SK-N-SH (cell line): Measurements from ENCODE around the gene STK35. TPM values are rescaled to one million over a fixed set of nuclear protein-coding genes. Genes with fewer than 3 reads are reported as not detected.

ENCODE experiments used
- CTCF ChIA-PET: fragments of 300-600, 350-600 bp; formaldehyde crosslinking; extraction: SDS; loops from one replicate; lab custom pipeline; 2021; lab: Yijun Ruan, JAX
- POLR2A ChIA-PET: fragments of 350-600 bp; sonication (Branson Sonifier 250); formaldehyde crosslinking; extraction: SDS; loops from one replicate; lab custom pipeline; 2020; ENCODE audit warnings: antibody characterized with exemption, inconsistent platforms; lab: Yijun Ruan, JAX
- DNase-seq: peaks from one replicate; pipeline ENCODE4 v3.0.0; 2012
- H2AFZ ChIP-seq: fragments of 200-600 bp; sonication (generic); 2 replicates; pipeline ENCODE4 v1.8.1; 2016; ENCODE audit warnings: antibody characterized with exemption, mild to moderate bottlenecking, low read depth
- H3F3A ChIP-seq: fragments of 200-600 bp; sonication (generic); replicated peaks from 2 replicates; pipeline ENCODE3; 2016; ENCODE audit warnings: antibody characterized with exemption, mild to moderate bottlenecking; ENCODE audit not compliant: insufficient read depth
- H3K27ac ChIP-seq, 2 experiments: fragments of 200-500 bp in 1 of 2; fragments of 200-600 bp in 1 of 2; sonication (Bioruptor generic) in 1 of 2; sonication (generic), shearing (Covaris generic) in 1 of 2; 2 replicates each; pipeline versions ENCODE4 v1.5.1 to v1.6.1; 2014 to 2016; ENCODE audit warnings: low read depth in 2 of 2, inconsistent platforms in 1 of 2, low read length in 1 of 2, mild to moderate bottlenecking in 1 of 2, mixed read lengths in 1 of 2
- H3K27me3 ChIP-seq: fragments of 200-600 bp; sonication (generic), shearing (Covaris generic); 2 replicates; pipeline ENCODE4 v1.6.1; 2016; ENCODE audit warnings: mixed run types; ENCODE audit not compliant: insufficient read depth
- H3K36me3 ChIP-seq, 2 experiments: fragments of 200-500 bp in 1 of 2; fragments of 200-600 bp in 1 of 2; sonication (Bioruptor generic) in 1 of 2; sonication (generic) in 1 of 2; replicated peaks in 1 of 2; 2 replicates each; pipeline versions ENCODE3 to v1.5.1; 2014 to 2016; ENCODE audit warnings: low read length in 1 of 2, mild to moderate bottlenecking in 1 of 2; ENCODE audit not compliant: insufficient read depth in 2 of 2, control insufficient read depth in 1 of 2
- H3K4me1 ChIP-seq, 2 experiments: fragments of 200-500 bp in 1 of 2; fragments of 200-600 bp in 1 of 2; sonication (Bioruptor generic) in 1 of 2; sonication (generic), shearing (Covaris generic) in 1 of 2; 2 replicates each; pipeline versions ENCODE4 v1.5.1 to v1.6.1; 2014 to 2016; ENCODE audit warnings: low read depth in 1 of 2, low read length in 1 of 2, mixed run types in 1 of 2; ENCODE audit not compliant: insufficient read depth in 2 of 2, control insufficient read depth in 1 of 2
- H3K4me2 ChIP-seq: fragments of 200-600 bp; sonication (generic), shearing (Covaris generic); 2 replicates; pipeline ENCODE4 v1.6.1; 2017; ENCODE audit warnings: mixed run types
- H3K4me3 ChIP-seq, 2 experiments: fragments of 200-500 bp in 1 of 2; fragments of 200-600 bp in 1 of 2; sonication (Bioruptor generic) in 1 of 2; sonication (generic), shearing (Covaris generic) in 1 of 2; 2 replicates each; pipeline versions ENCODE4 v1.5.1 to v1.8.1; 2014 to 2016; ENCODE audit warnings: low read depth in 2 of 2, inconsistent platforms in 1 of 2, low read length in 1 of 2, mild to moderate bottlenecking in 1 of 2, mixed read lengths in 1 of 2, moderate library complexity in 1 of 2
- H3K79me2 ChIP-seq: fragments of 200-600 bp; sonication (generic); 2 replicates; pipeline ENCODE4 v1.8.1; 2017; ENCODE audit warnings: mild to moderate bottlenecking; ENCODE audit not compliant: insufficient read depth
- H3K9ac ChIP-seq: fragments of 200-600 bp; sonication (generic); 2 replicates; pipeline ENCODE4 v1.6.1; 2017; ENCODE audit warnings: mixed run types
- H3K9me2 ChIP-seq: fragments of 200-600 bp; sonication (generic); 2 replicates; pipeline ENCODE4 v1.6.1; 2017; ENCODE audit warnings: mixed run types
- H3K9me3 ChIP-seq: fragments of 200-600 bp; sonication (generic); 2 replicates; pipeline ENCODE4 v1.6.1; 2017; ENCODE audit warnings: mixed run types, mild to moderate bottlenecking, moderate library complexity
- H4K20me1 ChIP-seq: fragments of 200-600 bp; sonication (generic); 2 replicates; pipeline ENCODE4 v1.6.1; 2017; ENCODE audit warnings: mild to moderate bottlenecking, mixed run types; ENCODE audit not compliant: insufficient read depth
- CTCF ChIP-seq: fragments of 200-600 bp; sonication (generic); IDR thresholded peaks from 2 replicates; pipeline ENCODE4 v1.6.1; 2017; ENCODE audit warnings: antibody characterized with exemption, mild to moderate bottlenecking, moderate library complexity
- ELF1 ChIP-seq: IDR thresholded peaks from 2 replicates; pipeline ENCODE4 v1.4.0; 2012
- FOSL2 ChIP-seq: IDR thresholded peaks from 2 replicates; pipeline ENCODE4 v1.4.0; 2012; ENCODE audit warnings: low read depth, mild to moderate bottlenecking, moderate library complexity, borderline replicate concordance
- FOXJ3 ChIP-seq: sonication (generic); formaldehyde crosslinking; IDR thresholded peaks from 2 replicates; pipeline ENCODE4 v1.5.1; 2020; ENCODE audit warnings: mild to moderate bottlenecking, missing genetic modification reagents
- FOXM1 ChIP-seq: IDR thresholded peaks from 2 replicates; pipeline ENCODE4 v1.4.0; 2012; ENCODE audit warnings: low read depth, mild to moderate bottlenecking
- GABPA ChIP-seq: IDR thresholded peaks from 2 replicates; pipeline ENCODE4 v1.4.0; 2012; ENCODE audit warnings: low read depth, mild to moderate bottlenecking
- MAX ChIP-seq: IDR thresholded peaks from 2 replicates; pipeline ENCODE4 v1.4.0; 2012; ENCODE audit warnings: low read depth
- NRF1 ChIP-seq: IDR thresholded peaks from 2 replicates; pipeline ENCODE4 v1.6.1; 2012; ENCODE audit warnings: low read depth, mild to moderate bottlenecking, low read length
- RCOR1 ChIP-seq: fragments of 150-350 bp; IDR thresholded peaks from 2 replicates; pipeline ENCODE4 v1.6.1; 2017; ENCODE audit warnings: antibody characterized with exemption, low read length
- RFX5 ChIP-seq: IDR thresholded peaks from 2 replicates; pipeline ENCODE4 v1.6.1; 2012; ENCODE audit warnings: mild to moderate bottlenecking, improper control_type of control experiment, low read length
- SIN3A ChIP-seq: IDR thresholded peaks from 2 replicates; pipeline ENCODE4 v1.6.1; 2012; ENCODE audit warnings: low read depth, mild to moderate bottlenecking, low read length, moderate library complexity, borderline replicate concordance
- SMC3 ChIP-seq: IDR thresholded peaks from 2 replicates; pipeline ENCODE4 v1.6.1; 2012; ENCODE audit warnings: low read depth, low read length, improper control_type of control experiment
- TCF12 ChIP-seq: IDR thresholded peaks from 2 replicates; pipeline ENCODE4 v1.4.0; 2012
- USF1 ChIP-seq: IDR thresholded peaks from 2 replicates; pipeline ENCODE4 v1.4.0; 2012; ENCODE audit warnings: low read depth, borderline replicate concordance
- YY1 ChIP-seq: IDR thresholded peaks from 2 replicates; pipeline ENCODE4 v1.4.0; 2012; ENCODE audit warnings: low read depth, mild to moderate bottlenecking
- ZBTB33 ChIP-seq: IDR thresholded peaks from 2 replicates; pipeline ENCODE4 v1.4.0; 2012; ENCODE audit warnings: low read depth, borderline replicate concordance
- WGBS: methylation state at CpG from one replicate; pipeline ENCODE4 v1.1.6; 2017; ENCODE audit warnings: low lambda C conversion rate; 5-methylcytosine and 5-hydroxymethylcytosine counted together
- polyA plus RNA-seq, 3 experiments: library from polyadenylated mRNA; depleted of rRNA; stranded (reverse); fragments of >200 nt; gene quantifications; 2 replicates each; pipeline ENCODE4 v1.2.3, GENCODE V29; 2012
- TF ChIP-seq, protein P1 (sequence below): IDR thresholded peaks from 2 replicates; pipeline ENCODE4; 2012
- TF ChIP-seq, protein P2 (sequence below): IDR thresholded peaks from 2 replicates; pipeline ENCODE4 v1.6.1; 2012; ENCODE audit warnings: mild to moderate bottlenecking, low read depth, low read length, moderate library complexity

STK35 gene
- polyA plus RNA-seq, 1 of the 3 experiments (the other 2 are of a cell fraction): 6.7 TPM

DNA sequence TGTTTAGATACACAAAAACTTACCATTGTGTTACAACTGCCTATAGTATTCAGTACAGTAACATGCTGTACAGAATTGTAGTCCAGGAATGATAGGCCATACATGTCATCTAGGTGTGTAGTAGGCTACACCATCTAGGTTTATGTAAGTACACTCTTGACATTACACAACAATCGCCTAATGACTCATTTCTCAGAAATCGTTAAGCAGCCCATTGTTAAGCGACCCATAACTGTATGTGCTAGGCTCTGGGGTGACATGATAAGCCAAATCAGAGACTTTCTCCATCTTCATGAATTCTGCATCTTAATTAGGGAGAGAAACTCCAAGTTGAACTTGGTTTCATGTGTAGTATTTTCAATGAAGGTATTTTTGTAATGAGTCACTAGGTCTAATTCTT is 17.2 kb downstream of the STK35 start:
- Histone ChIP-seq H3K4me1 (peaks cover 0 to 2% of the 10 kb centered on the region in 2 experiments; a peak in 2 of 4 replicates), H3K79me2 (peaks cover 99% of the 10 kb centered on the region), H3K4me3 (no peak overlapping the region), H3F3A (no peaks in the 10 kb centered on the region), H3K9me3 (no peaks in the 10 kb centered on the region), H3K36me3 (peaks cover 17 to 34% of the 10 kb centered on the region in 2 experiments), H3K9ac (no peak overlapping the region), H3K9me2 (no peaks in the 10 kb centered on the region), H2AFZ (no peak overlapping the region), H3K27me3 (no peaks in the 10 kb centered on the region), H3K27ac (no peak overlapping the region), H3K4me2 (no peak overlapping the region), H4K20me1 (peaks cover 56% of the 10 kb centered on the region)
- CTCF ChIA-PET: interaction anchor here (1.6 kb wide), 1 partner anchor 15 kb away, joined by 3 read pairs; no protein-coding TSS in a partner anchor
- no peak for DNase-seq
- 93% methylated on average over 3 of the region's 3 CpGs for WGBS
- POLR2A ChIA-PET: no interaction called here
- TF ChIP-seq YY1: no peak
- TF ChIP-seq, protein P1, sequence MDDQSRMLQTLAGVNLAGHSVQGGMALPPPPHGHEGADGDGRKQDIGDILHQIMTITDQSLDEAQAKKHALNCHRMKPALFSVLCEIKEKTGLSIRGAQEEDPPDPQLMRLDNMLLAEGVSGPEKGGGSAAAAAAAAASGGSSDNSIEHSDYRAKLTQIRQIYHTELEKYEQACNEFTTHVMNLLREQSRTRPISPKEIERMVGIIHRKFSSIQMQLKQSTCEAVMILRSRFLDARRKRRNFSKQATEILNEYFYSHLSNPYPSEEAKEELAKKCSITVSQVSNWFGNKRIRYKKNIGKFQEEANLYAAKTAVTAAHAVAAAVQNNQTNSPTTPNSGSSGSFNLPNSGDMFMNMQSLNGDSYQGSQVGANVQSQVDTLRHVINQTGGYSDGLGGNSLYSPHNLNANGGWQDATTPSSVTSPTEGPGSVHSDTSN: no peak

DNA sequence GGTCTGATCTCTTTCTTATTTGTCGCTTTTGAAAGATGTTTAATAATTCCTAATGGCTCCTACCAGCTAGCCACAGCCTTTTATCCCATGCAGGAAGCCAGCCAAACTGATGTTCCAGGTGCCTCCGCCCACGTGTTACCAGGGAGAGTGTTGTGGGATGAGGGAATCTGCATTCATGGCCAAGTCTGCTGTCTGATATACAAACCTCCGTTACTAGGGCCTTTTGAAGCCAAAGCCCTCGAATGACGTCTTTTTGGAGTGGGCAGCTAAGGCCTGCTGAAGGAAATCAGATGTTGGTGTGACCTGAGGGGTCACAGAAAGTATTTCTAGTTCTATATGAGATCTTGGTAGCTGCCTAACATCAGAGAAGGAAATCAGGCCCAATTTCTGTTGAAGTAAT is 21.3 kb downstream of the STK35 start:
- POLR2A ChIA-PET: no interaction called here
- Histone ChIP-seq H3K79me2 (peaks cover 98% of the 10 kb centered on the region), H3K9ac (no peak overlapping the region), H3F3A (no peaks in the 10 kb centered on the region), H3K27ac (no peak overlapping the region), H3K27me3 (no peaks in the 10 kb centered on the region), H3K4me2 (no peak overlapping the region), H3K36me3 (peaks cover 3 to 24% of the 10 kb centered on the region in 2 experiments), H3K4me1 (peaks cover 0 to 13% of the 10 kb centered on the region in 2 experiments; a peak in 1 of 4 replicates), H3K9me3 (no peaks in the 10 kb centered on the region), H4K20me1 (peaks cover 67% of the 10 kb centered on the region), H3K4me3 (no peak overlapping the region), H2AFZ (no peak overlapping the region), H3K9me2 (no peaks in the 10 kb centered on the region)
- no peak for DNase-seq
- CTCF ChIA-PET: interaction anchor here (0.6 to 2.1 kb wide), 3 partner anchors 9 to 49 kb away, joined by 3 to 9 read pairs (median 3); no protein-coding TSS in a partner anchor
- WGBS: 97% methylated on average over 6 of the region's 6 CpGs
- no peak for TF ChIP-seq SMC3
- TF ChIP-seq GABPA: no peak
- TF ChIP-seq, protein P2, sequence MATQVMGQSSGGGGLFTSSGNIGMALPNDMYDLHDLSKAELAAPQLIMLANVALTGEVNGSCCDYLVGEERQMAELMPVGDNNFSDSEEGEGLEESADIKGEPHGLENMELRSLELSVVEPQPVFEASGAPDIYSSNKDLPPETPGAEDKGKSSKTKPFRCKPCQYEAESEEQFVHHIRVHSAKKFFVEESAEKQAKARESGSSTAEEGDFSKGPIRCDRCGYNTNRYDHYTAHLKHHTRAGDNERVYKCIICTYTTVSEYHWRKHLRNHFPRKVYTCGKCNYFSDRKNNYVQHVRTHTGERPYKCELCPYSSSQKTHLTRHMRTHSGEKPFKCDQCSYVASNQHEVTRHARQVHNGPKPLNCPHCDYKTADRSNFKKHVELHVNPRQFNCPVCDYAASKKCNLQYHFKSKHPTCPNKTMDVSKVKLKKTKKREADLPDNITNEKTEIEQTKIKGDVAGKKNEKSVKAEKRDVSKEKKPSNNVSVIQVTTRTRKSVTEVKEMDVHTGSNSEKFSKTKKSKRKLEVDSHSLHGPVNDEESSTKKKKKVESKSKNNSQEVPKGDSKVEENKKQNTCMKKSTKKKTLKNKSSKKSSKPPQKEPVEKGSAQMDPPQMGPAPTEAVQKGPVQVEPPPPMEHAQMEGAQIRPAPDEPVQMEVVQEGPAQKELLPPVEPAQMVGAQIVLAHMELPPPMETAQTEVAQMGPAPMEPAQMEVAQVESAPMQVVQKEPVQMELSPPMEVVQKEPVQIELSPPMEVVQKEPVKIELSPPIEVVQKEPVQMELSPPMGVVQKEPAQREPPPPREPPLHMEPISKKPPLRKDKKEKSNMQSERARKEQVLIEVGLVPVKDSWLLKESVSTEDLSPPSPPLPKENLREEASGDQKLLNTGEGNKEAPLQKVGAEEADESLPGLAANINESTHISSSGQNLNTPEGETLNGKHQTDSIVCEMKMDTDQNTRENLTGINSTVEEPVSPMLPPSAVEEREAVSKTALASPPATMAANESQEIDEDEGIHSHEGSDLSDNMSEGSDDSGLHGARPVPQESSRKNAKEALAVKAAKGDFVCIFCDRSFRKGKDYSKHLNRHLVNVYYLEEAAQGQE: no peak
- no peak for TF ChIP-seq YY1
- TF ChIP-seq FOXM1: no peak
- no peak for TF ChIP-seq RCOR1
- no peak for TF ChIP-seq USF1
- TF ChIP-seq CTCF: no peak
- TF ChIP-seq ZBTB33: no peak
- TF ChIP-seq FOSL2: no peak
- TF ChIP-seq MAX: no peak
- TF ChIP-seq NRF1: no peak
- TF ChIP-seq TCF12: no peak
- TF ChIP-seq RFX5: no peak
- no peak for TF ChIP-seq ELF1
- no peak for TF ChIP-seq FOXJ3 (CRISPR knock-in tag)
- TF ChIP-seq SIN3A: no peak
